HG02610 (cell line): ENCODE data around the gene SUN3.
"Not testable (repeated sequence)": the region's sequence is repeated elsewhere in the genome, so short reads cannot be mapped to it uniquely, and the experiment has no call there.

Experiments used
- ATAC-seq: cut with Tn5 transposase; IDR thresholded peaks from one replicate; pipeline ENCODE4 v1.9.1; 2021; ENCODE audit warnings: mild to moderate bottlenecking, moderate library complexity; ENCODE audit not compliant: unreplicated experiment

The SUN3 gene

DNA sequence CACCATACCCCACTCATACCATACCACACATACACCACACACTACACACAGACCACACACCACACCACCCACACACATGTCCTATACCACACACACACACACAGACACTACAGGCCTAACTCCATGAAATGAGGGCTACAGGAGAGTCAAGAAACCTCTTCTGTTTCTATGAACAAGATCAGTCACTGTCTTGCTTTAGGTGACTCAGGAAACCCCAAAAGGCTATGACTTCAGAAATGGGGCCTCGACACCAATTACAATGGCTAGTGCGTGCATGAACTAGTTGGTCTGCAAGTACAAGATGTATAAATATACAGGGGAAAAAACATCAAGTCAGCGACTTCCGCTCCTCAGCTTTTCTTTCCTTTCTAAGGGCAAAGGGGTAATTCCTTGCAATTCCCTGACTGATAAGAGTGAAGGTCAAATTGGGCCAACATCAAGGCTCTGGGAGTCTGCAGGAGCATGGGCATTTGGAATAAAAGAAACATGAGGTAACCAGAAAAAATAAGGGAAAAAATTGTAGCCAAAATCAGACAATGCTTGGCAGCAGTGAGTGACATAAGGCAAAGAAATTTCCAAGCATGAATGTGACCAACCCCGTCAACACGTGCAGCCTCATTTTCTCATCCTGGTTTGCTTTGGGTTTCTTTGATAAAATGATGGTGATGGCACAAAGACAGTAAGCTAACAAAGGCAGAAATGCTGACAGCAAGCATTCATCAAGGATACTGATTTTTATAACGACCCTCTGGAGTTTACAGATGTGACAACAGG, 82.1 kb downstream of the SUN3 start:
- no peak for ATAC-seq

DNA sequence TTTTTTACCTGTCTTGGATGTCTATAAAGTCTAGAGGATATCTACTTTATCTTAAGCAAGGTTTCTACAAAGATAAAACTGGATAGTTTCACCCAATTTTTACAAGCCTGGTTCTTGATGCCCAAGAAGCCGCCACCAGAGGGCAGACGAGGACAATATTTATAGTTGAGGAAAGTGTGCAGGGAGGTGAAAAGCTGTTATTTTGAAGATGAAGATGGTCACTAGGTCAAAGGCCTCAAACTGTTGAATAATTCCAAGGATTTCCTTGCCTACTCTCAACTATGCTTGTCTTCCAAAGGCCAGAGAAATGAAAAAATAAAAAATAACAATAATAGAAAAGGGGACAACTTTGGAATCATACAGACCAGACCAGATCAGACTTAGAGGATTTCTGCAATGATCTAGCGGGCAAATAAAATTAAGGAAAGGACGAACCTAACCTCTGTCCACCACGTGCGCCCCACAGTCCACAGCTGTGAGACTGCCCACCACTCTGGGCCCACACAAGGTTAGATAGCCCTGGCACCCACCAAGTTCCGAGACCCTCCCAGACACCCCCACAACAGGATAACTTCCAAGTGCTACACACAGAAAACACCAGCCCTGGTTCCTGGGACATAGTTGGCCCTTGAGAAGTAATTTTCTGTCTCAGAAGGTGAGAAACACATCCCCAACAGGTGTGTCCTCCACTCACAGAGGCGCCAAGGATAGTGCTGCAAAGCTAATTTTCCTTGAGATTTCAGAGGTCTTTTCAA, 83.5 kb downstream of the SUN3 start:
- ATAC-seq = peak; percentile 44

DNA sequence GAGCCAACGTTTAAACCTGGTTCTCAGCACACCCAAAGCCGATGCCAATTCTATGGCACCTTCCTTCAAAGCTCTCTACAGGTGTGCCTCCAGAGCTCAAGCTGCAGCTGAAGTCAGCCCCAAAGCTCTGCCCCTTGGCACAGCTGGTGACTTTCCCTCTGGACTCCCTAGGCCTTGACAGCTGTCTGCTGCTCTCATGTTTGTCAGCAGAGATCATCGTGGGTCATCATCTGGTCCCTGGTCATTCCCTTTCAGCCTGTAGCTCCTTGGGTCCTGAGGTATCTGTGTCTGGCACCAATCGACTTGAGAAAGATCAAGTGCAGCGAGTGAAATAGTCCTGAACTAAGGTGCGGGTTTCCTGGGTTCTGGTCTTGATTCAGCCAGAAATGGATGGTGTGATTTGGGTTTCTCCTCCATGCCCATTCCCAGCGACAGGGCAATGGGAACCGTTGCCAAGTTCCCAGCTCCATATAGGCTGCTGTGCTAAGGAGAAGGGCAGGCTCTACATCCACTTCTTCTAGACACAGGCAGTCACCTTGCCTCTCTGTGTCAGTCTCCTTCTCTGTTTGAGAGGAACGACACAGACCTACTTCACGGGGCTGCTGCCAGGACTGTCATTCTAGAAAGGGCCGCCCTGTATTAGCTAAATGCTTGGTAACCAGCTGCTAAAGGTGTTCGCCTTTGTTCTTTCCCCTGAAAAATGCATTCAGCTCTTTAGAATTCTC, 84.2 kb downstream of the SUN3 start:
- ATAC-seq = no peak

DNA sequence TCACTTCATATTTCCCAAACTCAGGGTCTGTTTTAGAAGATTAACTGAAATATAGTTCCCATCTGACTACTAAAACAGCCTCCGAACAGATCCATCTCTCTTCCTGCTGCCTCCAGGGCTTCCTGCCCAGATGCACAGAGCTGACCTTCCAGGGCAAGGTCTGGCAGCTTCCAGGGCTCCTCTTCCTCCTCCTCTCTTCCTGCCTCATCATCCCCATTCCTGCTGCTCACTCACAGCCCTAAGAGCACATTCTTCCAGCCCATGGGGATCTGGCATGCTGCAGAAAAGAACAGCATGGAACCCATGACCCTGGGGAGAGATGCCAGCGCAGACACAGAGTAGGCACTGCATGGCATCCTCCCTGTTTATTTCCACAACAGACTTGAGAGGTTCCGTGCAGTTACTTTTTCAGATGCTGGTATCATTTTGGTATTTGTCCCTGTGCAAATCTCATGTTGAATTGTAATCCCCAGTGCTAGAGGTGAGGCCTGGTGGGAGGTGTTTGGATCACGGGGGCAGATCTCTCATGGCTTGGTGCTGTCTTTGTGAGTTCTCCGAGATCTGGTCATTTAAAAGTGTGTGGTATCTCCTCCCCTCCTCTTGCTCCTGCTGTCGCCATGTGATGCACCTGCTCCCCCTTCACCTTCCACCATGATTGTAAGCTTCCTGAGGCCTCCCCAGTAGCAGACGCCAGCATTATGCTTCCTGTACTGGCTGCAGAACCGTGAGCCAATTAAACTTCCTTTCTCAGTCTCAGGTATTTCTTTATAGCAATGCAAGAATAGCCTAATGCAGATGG, 85.0 kb downstream of the SUN3 start:
- no peak for ATAC-seq

DNA sequence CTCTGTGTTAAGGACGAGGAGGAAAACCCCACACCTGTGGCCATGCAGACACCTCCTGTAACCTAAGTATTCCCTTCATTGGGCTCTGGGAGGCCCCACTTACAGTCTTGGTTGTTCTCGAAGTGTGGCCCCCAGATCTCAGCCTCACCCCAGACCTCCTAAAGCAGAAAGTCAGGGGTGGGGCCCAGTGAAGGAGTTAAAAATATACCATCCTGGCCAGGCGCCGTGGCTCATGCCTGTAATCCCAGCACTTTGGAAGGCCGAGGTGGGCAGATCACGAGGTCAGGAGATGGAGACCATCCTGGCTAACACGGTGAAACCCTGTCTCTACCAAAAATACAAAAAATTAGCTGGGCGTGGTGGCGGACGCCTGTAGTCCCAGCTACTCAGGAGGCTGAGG, 86.3 kb downstream of the SUN3 start:
- not testable (repeated sequence) for ATAC-seq

DNA sequence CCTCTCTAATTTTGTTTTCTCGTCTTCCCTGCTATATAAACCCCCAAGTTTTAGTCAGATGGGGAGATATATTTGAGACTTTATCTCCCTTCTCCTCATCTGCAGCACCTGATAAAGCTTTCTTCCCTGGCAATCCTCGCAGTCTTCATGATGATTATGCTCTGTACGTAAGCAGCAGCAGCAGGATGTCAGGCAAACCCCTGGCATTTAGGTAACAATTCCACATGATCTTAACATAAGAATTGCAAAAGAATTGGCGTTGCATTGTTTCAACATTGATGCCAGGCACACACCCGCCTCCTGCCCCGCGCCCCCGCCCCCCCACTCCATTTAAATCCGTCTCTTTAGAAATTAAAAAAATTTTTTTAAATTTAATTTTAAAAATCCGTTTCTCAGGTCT, 86.8 kb downstream of the SUN3 start:
- ATAC-seq = no peak

DNA sequence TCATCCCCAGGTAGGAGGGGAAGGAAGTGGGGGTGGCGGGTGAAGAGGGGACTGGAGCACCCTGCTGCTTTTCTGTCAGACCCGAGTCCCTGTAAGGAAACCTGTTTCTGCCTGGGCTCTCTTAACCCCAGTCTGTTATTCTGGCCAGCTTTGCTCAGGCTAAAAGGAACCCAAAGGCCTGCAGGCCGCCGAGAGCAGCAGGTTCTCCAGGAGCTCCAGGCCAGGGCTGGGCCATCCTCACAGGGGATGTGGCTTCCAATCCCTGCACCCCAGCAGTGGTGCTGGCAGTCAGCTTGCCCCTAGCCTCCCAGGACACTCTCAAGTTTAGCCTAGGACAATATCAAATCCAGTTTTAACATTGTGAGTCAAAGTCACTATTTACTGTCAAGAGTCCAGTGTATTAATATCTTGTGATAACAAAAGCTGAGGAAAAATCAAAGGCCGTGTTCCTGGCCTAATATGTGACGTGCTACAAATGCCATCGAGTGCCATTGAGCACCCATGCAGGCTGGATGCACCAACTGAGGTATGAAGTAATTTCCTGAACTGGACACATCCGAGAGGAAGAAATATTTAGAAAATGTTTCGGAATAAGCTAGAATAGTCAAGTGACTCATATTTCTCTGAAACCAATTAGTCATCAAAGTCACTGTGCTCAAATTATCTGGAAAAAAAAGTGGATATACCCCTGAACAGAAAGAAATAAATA, 87.6 kb downstream of the SUN3 start:
- no peak for ATAC-seq

DNA sequence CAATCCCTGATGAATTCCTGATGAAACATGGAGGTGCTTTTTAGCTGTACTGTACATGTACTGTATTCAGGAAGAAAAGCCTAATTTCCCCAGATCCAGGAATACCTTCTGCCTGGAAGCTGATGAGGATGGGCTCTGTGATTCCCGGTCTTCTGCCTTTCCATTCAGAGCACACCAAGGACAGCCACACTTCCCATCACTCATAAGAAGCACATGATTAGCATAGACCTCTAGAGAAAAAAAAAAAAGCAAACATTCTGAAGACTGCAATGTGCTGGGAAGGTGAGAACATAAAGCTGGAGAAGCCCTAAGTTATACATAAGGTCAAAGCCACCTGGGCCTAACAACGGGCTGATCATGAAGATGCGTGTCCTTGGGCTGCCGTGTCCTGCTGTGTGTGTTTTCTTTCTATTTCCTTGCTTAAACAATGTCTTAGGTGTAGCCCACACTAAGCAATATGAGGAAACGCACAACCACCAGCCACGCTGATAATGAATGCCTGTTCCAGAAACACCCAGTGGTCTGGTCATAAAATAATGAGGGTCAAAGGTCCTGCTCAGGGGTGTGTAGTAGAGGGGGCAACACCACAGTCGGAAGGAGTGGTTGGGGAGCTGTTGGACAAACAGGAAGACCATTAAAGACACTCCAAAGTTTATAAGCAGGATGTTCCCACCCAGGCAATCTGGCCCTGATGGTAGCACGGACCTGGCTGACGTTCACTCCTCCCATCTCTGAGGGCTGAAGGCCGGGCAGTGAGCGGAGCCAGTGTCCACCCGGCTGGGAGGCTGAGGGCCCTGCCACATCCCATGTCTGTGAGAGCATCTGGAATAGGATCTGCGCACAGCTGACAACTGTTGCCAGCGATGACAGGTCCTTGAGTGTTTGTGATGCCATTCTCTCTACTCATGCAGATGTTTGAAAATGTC, 88.6 kb downstream of the SUN3 start:
- no peak for ATAC-seq

DNA sequence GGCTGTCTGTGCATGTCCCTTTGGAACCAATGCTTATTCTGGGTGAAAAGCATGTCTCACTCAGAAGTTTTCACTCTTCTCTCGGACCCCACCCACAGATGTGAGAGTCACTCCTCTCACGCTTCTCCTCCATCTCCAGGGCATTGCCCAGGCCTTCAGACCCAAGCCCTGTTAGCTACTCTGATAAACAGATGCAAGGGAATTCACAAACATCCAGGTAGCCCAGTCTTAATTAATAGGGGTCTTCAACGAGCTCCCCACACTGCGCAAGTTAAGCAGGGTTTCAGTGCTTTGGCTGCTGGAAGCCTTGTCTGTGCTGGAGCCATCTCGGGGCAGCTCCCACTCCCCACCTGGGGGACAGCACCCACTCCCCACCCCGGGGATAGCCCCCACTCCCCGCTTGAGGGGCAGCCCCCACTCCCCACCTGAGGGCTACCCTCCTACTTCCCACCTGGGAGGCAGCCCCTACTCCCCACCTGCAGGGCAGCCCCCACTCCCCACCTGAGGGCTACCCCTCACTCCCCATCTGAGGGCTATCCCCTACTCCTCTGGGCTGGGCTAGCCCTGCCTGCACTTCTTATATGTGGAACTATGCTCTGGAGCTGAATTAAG, 89.4 kb downstream of the SUN3 start:
- ATAC-seq = no peak

DNA sequence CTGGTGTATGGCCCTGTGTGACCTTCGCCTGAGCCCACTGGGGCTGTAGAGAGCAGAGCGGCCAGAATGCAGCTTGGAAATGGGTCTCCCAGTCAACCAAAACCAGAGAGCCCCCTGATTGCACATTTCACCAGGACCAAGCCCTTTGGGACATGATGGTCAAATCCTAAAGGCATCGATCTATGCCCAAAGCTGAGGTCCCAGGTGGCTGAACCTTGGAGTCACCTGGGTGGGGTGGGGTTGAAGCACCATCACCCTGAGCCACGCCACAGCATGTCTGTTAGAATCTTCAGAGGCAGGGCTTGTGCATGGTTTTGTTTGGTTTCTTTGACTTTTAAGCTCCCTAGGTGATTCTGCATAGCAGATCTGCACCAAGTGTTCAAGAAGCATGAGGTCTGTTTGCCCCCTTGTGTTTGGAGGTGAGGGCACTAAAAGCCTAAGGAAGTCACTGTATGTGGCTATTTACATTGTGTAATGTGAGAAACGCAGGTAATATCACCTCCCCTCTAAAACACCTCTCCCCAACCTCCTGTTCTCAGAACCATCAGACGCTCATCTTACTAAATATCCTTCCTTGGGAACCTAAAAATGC, 90.2 kb downstream of the SUN3 start:
- ATAC-seq = no peak

DNA sequence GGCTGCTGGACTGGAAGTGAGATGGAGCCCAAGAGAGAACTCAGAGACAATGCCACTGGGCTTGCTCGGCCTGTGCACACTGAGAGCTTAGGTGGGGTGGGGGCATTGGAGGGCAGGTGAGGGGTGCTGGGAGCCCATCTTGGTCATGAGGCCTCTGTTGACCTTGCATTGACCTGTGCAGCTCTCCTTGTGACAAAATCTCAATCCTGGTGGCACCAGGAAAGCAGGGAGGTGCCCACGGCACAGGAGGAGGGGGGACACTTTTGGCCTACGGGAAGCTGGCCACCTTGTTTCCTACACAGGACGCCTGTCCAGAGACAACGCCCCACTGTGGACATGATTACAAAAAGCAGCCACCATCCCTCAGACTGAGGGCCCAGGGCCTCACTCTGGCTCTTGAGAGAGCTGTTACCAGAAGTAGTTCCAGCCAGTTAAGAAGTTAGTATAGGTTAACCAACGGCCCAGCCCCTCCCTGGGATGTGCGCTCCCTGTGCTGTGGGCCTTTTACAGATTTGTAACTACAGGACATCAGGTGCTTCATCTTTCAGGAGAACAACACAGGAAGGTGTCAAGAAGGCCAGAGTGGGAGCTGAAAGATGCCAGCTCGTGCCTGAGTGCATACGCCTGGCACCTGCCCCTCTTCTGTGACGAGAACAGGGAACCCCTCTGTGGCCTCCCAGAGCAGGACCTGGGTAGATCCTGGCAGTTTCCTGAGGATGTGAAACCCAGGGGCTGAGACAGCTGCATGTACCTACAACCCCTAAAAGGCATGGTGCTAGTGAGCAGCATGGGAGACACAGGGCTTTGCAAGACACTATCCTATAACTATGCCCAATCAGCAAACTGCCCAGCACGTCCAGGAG, 91.0 kb downstream of the SUN3 start:
- peak; percentile 33 for ATAC-seq
